B cell (primary cell): ENCODE measurements around the gene ZMYM4. TPM values are rescaled to one million over a fixed set of nuclear protein-coding genes. Genes with fewer than 3 reads are reported as not detected.

Experiments
- ATAC-seq: fragments of 200-7000 bp; cut with Tn5 transposase; one replicate; pipeline ENCODE4 v1.10.0; 2021; ENCODE audit warnings: low read depth, mild to moderate bottlenecking, moderate number of reproducible peaks, moderate library complexity
- CTCF ChIA-PET: fragments of 350-600 bp; sonication (Branson Sonifier 250); formaldehyde crosslinking; loops from one replicate; lab custom pipeline; 2021; ENCODE audit warnings: antibody characterized with exemption, inconsistent platforms; lab: Charles Lee
- POLR2A ChIA-PET: fragments of 350-600 bp; sonication (Branson Sonifier 250); formaldehyde crosslinking; loops from one replicate; lab custom pipeline; 2021; ENCODE audit warnings: antibody characterized with exemption; lab: Charles Lee
- DNase-seq: peaks from one replicate; pipeline ENCODE4 v3.0.0; 2013
- H2AFZ ChIP-seq: 2 replicates; pipeline ENCODE4 v1.6.1; 2012; ENCODE audit warnings: mild to moderate bottlenecking, low read depth, low read length; ENCODE audit not compliant: insufficient read depth, poor library complexity, severe bottlenecking
- H3K27ac ChIP-seq, 2 donors: 1 replicate in 1 of 2; 2 replicates in 1 of 2; pipeline ENCODE4 v1.5.1; 2012 to 2013; ENCODE audit warnings: low read length in 2 of 2, mild to moderate bottlenecking in 2 of 2, moderate library complexity in 1 of 2
- H3K27me3 ChIP-seq, 4 experiments: fragments of 200-600 bp in 1 of 4; sonication (generic) in 1 of 4; replicated peaks in 1 of 4; 1 replicate in 2 of 4; 2 replicates in 2 of 4; pipeline versions ENCODE4 v1.6.1 to v1.7.0; 2013 to 2016; ENCODE audit warnings: low read length in 3 of 4, mild to moderate bottlenecking in 2 of 4, mixed read lengths in 1 of 4, moderate library complexity in 1 of 4; ENCODE audit not compliant: insufficient read depth in 4 of 4, control insufficient read depth in 3 of 4; ENCODE audit errors: control extremely low read depth in 1 of 4
- H3K36me3 ChIP-seq, 2 experiments: replicated peaks in 1 of 2; 1 replicate in 1 of 2; 2 replicates in 1 of 2; pipeline versions ENCODE4 v1.6.1 to v1.7.1; 2013; ENCODE audit warnings: low read length in 1 of 2; ENCODE audit not compliant: insufficient read depth in 2 of 2, control insufficient read depth in 1 of 2; ENCODE audit errors: control extremely low read depth in 1 of 2, extremely low read depth in 1 of 2
- H3K4me1 ChIP-seq, 2 donors: fragments of 200-600 bp in 1 of 2; sonication (generic) in 1 of 2; 1 replicate in 1 of 2; 2 replicates in 1 of 2; pipeline versions ENCODE4 v1.5.1 to v1.6.1; 2013 to 2017; ENCODE audit warnings: low read length in 2 of 2; ENCODE audit not compliant: control insufficient read depth in 2 of 2, insufficient read depth in 2 of 2
- H3K4me2 ChIP-seq: replicated peaks from 2 replicates; pipeline ENCODE3; 2012; ENCODE audit warnings: mild to moderate bottlenecking, low read depth, low read length; ENCODE audit not compliant: poor library complexity, severe bottlenecking
- H3K4me3 ChIP-seq, 5 experiments: fragments of 200-600 bp in 1 of 5; sonication (generic) in 1 of 5; 1 replicate in 3 of 5; 2 replicates in 2 of 5; pipeline versions ENCODE4 v1.5.1 to v1.7.0; 2011 to 2016; ENCODE audit warnings: low read length in 4 of 5, mild to moderate bottlenecking in 4 of 5, low read depth in 2 of 5, control low read depth in 1 of 5, moderate library complexity in 1 of 5; ENCODE audit not compliant: insufficient read depth in 1 of 5; ENCODE audit errors: control extremely low read depth in 1 of 5, extremely low read depth in 1 of 5
- H3K79me2 ChIP-seq: fragments of 200-600 bp; sonication (generic); one replicate; pipeline ENCODE4 v1.6.0; 2016; ENCODE audit warnings: low read length; ENCODE audit not compliant: control insufficient read depth, insufficient read depth
- H3K9ac ChIP-seq: fragments of 200-600 bp; sonication (generic); 2 replicates; pipeline ENCODE4 v1.6.1; 2017; ENCODE audit warnings: mild to moderate bottlenecking, low read length, moderate library complexity
- H3K9me3 ChIP-seq, 3 donors: one replicate each; pipeline versions ENCODE4 v1.6.1 to v1.7.1; 2013; ENCODE audit warnings: low read length in 2 of 3; ENCODE audit not compliant: control insufficient read depth in 2 of 3, insufficient read depth in 1 of 3; ENCODE audit errors: control extremely low read depth in 1 of 3
- H4K20me1 ChIP-seq: 2 replicates; pipeline ENCODE4 v1.6.0; 2012; ENCODE audit warnings: mild to moderate bottlenecking, low read length; ENCODE audit not compliant: insufficient read depth, control insufficient read depth, poor library complexity, severe bottlenecking
- H3K27ac Mint-ChIP-seq: one replicate; pipeline ENCODE4 v1.8.0; 2021; ENCODE audit warnings: mixed read lengths
- H3K27me3 Mint-ChIP-seq: one replicate; pipeline ENCODE4 v1.8.0; 2021; ENCODE audit warnings: mixed read lengths
- H3K4me1 Mint-ChIP-seq: one replicate; pipeline ENCODE4 v1.8.0; 2021; ENCODE audit warnings: mixed read lengths
- H3K4me3 Mint-ChIP-seq: one replicate; pipeline ENCODE4 v1.8.0; 2021; ENCODE audit warnings: mixed read lengths
- H3K9me3 Mint-ChIP-seq: one replicate; pipeline ENCODE4 v1.8.0; 2022; ENCODE audit warnings: mixed read lengths; ENCODE audit not compliant: insufficient read depth
- EZH2 ChIP-seq: IDR thresholded peaks from 2 replicates; pipeline ENCODE4 v1.6.1; 2012; ENCODE audit warnings: borderline replicate concordance, low read depth, mild to moderate bottlenecking, moderate library complexity, low read length; ENCODE audit not compliant: insufficient read depth, poor library complexity, severe bottlenecking
- WGBS: methylation state at CpG from one replicate; pipeline ENCODE4 v1.1.5; 2013; ENCODE audit warnings: missing lambda C conversion rate; ENCODE audit not compliant: insufficient coverage; 5-methylcytosine and 5-hydroxymethylcytosine counted together
- intact Hi-C: fragments of 100-400 bp; cut with micrococcal nuclease; formaldehyde crosslinking; loops from one replicate; pipeline ENCODE4 v1.10.0; 2022
- polyA plus RNA-seq: library from polyadenylated mRNA; depleted of rRNA; stranded (reverse); fragments of >200 nt; gene quantifications from 2 replicates; pipeline ENCODE4 v1.2.3, GENCODE V29; 2012
- total RNA-seq, 2 donors: library from RNA; stranded (reverse); fragments of 120-200 nt in 1 of 2; gene quantifications; 1 replicate in 1 of 2; 2 replicates in 1 of 2; pipeline versions ENCODE4 v1.2.3 to v1.2.4, GENCODE V29; 2013 to 2022
- TF ChIP-seq, protein P1 (sequence below): fragments of 200-600 bp; IDR thresholded peaks from one replicate; pipeline ENCODE4 v1.8.0; 2022; ENCODE audit warnings: antibody characterized with exemption, mild to moderate bottlenecking

ZMYM4 gene
- total and polyA plus RNA-seq, 2 donors (not counting 1 experiment from before 2014, with no cell fraction given) = 7.2 to 45.2 TPM

- Histone ChIP-seq H3K4me2 (no peak overlapping the region), H4K20me1 (no peaks in the 10 kb centered on the region), H3K79me2 (no peaks in the 10 kb centered on the region), H2AFZ (no peak overlapping the region), H3K27ac (no peak overlapping the region), H3K27me3 (no peaks in the 10 kb centered on the region), H3K4me3 (no peak overlapping the region), H3K4me1 (no peaks in the 10 kb centered on the region), H3K9ac (no peak overlapping the region), H3K9me3 (no peaks in the 10 kb centered on the region), H3K36me3 (peaks cover 16 to 65% of the 10 kb centered on the region in 2 experiments)
- TF ChIP-seq EZH2 = no peak
- TF ChIP-seq, protein P1, sequence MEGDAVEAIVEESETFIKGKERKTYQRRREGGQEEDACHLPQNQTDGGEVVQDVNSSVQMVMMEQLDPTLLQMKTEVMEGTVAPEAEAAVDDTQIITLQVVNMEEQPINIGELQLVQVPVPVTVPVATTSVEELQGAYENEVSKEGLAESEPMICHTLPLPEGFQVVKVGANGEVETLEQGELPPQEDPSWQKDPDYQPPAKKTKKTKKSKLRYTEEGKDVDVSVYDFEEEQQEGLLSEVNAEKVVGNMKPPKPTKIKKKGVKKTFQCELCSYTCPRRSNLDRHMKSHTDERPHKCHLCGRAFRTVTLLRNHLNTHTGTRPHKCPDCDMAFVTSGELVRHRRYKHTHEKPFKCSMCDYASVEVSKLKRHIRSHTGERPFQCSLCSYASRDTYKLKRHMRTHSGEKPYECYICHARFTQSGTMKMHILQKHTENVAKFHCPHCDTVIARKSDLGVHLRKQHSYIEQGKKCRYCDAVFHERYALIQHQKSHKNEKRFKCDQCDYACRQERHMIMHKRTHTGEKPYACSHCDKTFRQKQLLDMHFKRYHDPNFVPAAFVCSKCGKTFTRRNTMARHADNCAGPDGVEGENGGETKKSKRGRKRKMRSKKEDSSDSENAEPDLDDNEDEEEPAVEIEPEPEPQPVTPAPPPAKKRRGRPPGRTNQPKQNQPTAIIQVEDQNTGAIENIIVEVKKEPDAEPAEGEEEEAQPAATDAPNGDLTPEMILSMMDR = no peak
- Mint-ChIP-seq H3K4me1 (no peaks in the 10 kb centered on the region), H3K9me3 (no peaks in the 10 kb centered on the region), H3K27me3 (no peaks in the 10 kb centered on the region), H3K27ac (no peak overlapping the region), H3K4me3 (no peak overlapping the region)
- ATAC-seq (no peak), DNase-seq (no peak)
- CTCF ChIA-PET = no interaction called here
- WGBS = 100% methylated on average over 1 of the region's 2 CpGs
- POLR2A ChIA-PET = no interaction called here
- intact Hi-C loops = no loop called here
Measured at GRCh38 chr1:35394386-35394785, 125.9 kb downstream of the ZMYM4 start.

- Histone ChIP-seq H3K4me2 (no peak overlapping the region), H3K9me3 (no peaks in the 10 kb centered on the region), H3K4me1 (no peaks in the 10 kb centered on the region), H3K27me3 (no peaks in the 10 kb centered on the region), H3K79me2 (no peaks in the 10 kb centered on the region), H3K27ac (no peak overlapping the region), H3K9ac (no peak overlapping the region), H3K4me3 (no peak overlapping the region), H2AFZ (no peak overlapping the region), H3K36me3 (peaks cover 22 to 52% of the 10 kb centered on the region in 2 experiments), H4K20me1 (no peaks in the 10 kb centered on the region)
- no CpG with 5 or more reads among the region's 3 CpGs for WGBS
- Mint-ChIP-seq H3K4me3 (no peak overlapping the region), H3K27me3 (no peaks in the 10 kb centered on the region), H3K4me1 (no peaks in the 10 kb centered on the region), H3K27ac (no peak overlapping the region), H3K9me3 (no peaks in the 10 kb centered on the region)
- ATAC-seq (no peak), DNase-seq (no peak)
- CTCF ChIA-PET = no interaction called here
- POLR2A ChIA-PET = no interaction called here
- TF ChIP-seq, protein P1 = no peak
- TF ChIP-seq EZH2 = no peak
- intact Hi-C loops = no loop called here
Measured at GRCh38 chr1:35398739-35399138, 130.2 kb downstream of the ZMYM4 start.
